Suprapubic skin (tissue), 4 donors: ENCODE data around the gene RSF1. TPM values are rescaled to one million over a fixed set of nuclear protein-coding genes. Genes with fewer than 3 reads are reported as not detected.

ENCODE experiments used
- DNase-seq, 2 donors: peaks; one replicate each; pipeline ENCODE4 v3.0.0-alpha.2; 2019; ENCODE audit warnings: low spot score in 2 of 2
- H3K27ac ChIP-seq: fragments of 200-600 bp; sonication (generic); one replicate; pipeline ENCODE4 v1.5.1; 2019
- H3K27me3 ChIP-seq: fragments of 200-600 bp; sonication (generic); one replicate; pipeline ENCODE4 v1.5.1; 2019
- H3K36me3 ChIP-seq: fragments of 200-600 bp; sonication (generic); one replicate; pipeline ENCODE4 v1.5.1; 2019
- H3K4me1 ChIP-seq: fragments of 200-600 bp; sonication (generic); one replicate; pipeline ENCODE4 v1.5.1; 2019
- H3K4me3 ChIP-seq: fragments of 200-600 bp; sonication (generic); one replicate; pipeline ENCODE4 v1.5.1; 2019; ENCODE audit warnings: mild to moderate bottlenecking
- H3K9me3 ChIP-seq: fragments of 200-600 bp; sonication (generic); one replicate; pipeline ENCODE4 v1.5.1; 2019
- CTCF ChIP-seq, 2 donors: fragments of 200-600 bp in 1 of 2; fragments of 450-650 bp in 1 of 2; sonication (generic) in 1 of 2; IDR thresholded peaks; one replicate each; pipeline ENCODE4 v1.5.1; 2016 to 2019; ENCODE audit warnings: antibody characterized with exemption in 2 of 2, mild to moderate bottlenecking in 1 of 2, moderate library complexity in 1 of 2
- EP300 ChIP-seq: sonication (generic); formaldehyde crosslinking; IDR thresholded peaks from one replicate; pipeline ENCODE4 v1.6.1; 2017; ENCODE audit warnings: antibody characterized with exemption
- POLR2A ChIP-seq, 2 donors: fragments of 450-650 bp; IDR thresholded peaks; one replicate each; pipeline ENCODE4 v1.6.1; 2017; ENCODE audit warnings: antibody characterized with exemption in 2 of 2, mild to moderate bottlenecking in 2 of 2, moderate library complexity in 2 of 2
- POLR2AphosphoS5 ChIP-seq, 3 donors: sonication (generic); formaldehyde crosslinking; IDR thresholded peaks; one replicate each; pipeline ENCODE4 v1.6.1; 2017; ENCODE audit warnings: antibody characterized with exemption in 3 of 3
- WGBS: methylation state at CpG from one replicate; pipeline ENCODE4 v1.1.5; 2018; 5-methylcytosine and 5-hydroxymethylcytosine counted together
- total RNA-seq, 4 donors: library from RNA; depleted of rRNA; stranded (reverse); fragments of >200 nt; gene quantifications; one replicate each; pipeline ENCODE4 v1.1.0, GENCODE V29; 2016

Gene RSF1
- total RNA-seq, 4 donors from 2014 or later: 27.5 to 121 (median 45.5) TPM

GRCh38 chr11:77736473-77736872 lies 84.0 kb downstream of the RSF1 start:
- TF ChIP-seq POLR2AphosphoS5 (IDR thresholded peaks at IDR 0.05) (no peak), POLR2A (IDR thresholded peaks at IDR 0.05) (no peak), CTCF (IDR thresholded peaks at IDR 0.05) (no peak), EP300 (no peak)
- 91% methylated on average over 2 of the region's 2 CpGs for WGBS
- peaks cover 5% of the 10 kb centered on the region for H3K9me3 ChIP-seq
- no peaks in the 10 kb centered on the region for H3K27me3 ChIP-seq
- no peak for DNase-seq
- H3K27ac ChIP-seq: no peak overlapping the region
- no peak overlapping the region for H3K4me3 ChIP-seq
- peaks cover 50% of the 10 kb centered on the region for H3K36me3 ChIP-seq
- no peaks in the 10 kb centered on the region for H3K4me1 ChIP-seq

GRCh38 chr11:77734890-77735289 lies 85.6 kb downstream of the RSF1 start:
- H3K27me3 ChIP-seq: no peaks in the 10 kb centered on the region
- no peak overlapping the region for H3K4me3 ChIP-seq
- TF ChIP-seq POLR2A (IDR thresholded peaks at IDR 0.05): no peak
- no peak for TF ChIP-seq CTCF (IDR thresholded peaks at IDR 0.05)
- TF ChIP-seq POLR2AphosphoS5 (IDR thresholded peaks at IDR 0.05): no peak
- peaks cover 50% of the 10 kb centered on the region for H3K36me3 ChIP-seq
- no peak for DNase-seq
- 97% methylated on average over 26 of the region's 26 CpGs for WGBS
- H3K4me1 ChIP-seq: no peaks in the 10 kb centered on the region
- peaks cover 12% of the 10 kb centered on the region for H3K9me3 ChIP-seq
- no peak overlapping the region for H3K27ac ChIP-seq

- peaks cover 26% of the 10 kb centered on the region for H3K36me3 ChIP-seq
Observed at GRCh38 chr11:77732143-77732542, 88.4 kb downstream of the RSF1 start.

GRCh38 chr11:77730789-77731188 lies 89.7 kb downstream of the RSF1 start:
- no peak overlapping the region for H3K4me3 ChIP-seq
- H3K4me1 ChIP-seq: no peaks in the 10 kb centered on the region
- H3K27ac ChIP-seq: no peak overlapping the region
- DNase-seq: no peak
- no peak for TF ChIP-seq EP300
- no peak for TF ChIP-seq POLR2A (IDR thresholded peaks at IDR 0.05)
- TF ChIP-seq CTCF (IDR thresholded peaks at IDR 0.05): no peak
- no peak for TF ChIP-seq POLR2AphosphoS5 (IDR thresholded peaks at IDR 0.05)
- peaks cover 24% of the 10 kb centered on the region for H3K36me3 ChIP-seq
- WGBS: 98% methylated on average over 3 of the region's 3 CpGs
- H3K9me3 ChIP-seq: peaks cover 12% of the 10 kb centered on the region
- H3K27me3 ChIP-seq: no peaks in the 10 kb centered on the region

More at GRCh38 chr11:77732143-77732542, 88.4 kb downstream of the RSF1 start:
- no peaks in the 10 kb centered on the region for H3K27me3 ChIP-seq
- no peaks in the 10 kb centered on the region for H3K4me1 ChIP-seq
- H3K9me3 ChIP-seq: peaks cover 12% of the 10 kb centered on the region
- TF ChIP-seq EP300 (no peak), POLR2A (IDR thresholded peaks at IDR 0.05) (no peak), CTCF (IDR thresholded peaks at IDR 0.05) (no peak), POLR2AphosphoS5 (IDR thresholded peaks at IDR 0.05) (no peak)
- H3K4me3 ChIP-seq: no peak overlapping the region
- no peak for DNase-seq
- H3K27ac ChIP-seq: no peak overlapping the region
- 94% methylated on average over 2 of the region's 2 CpGs for WGBS

- Histone ChIP-seq H3K36me3 (peaks cover 27% of the 10 kb centered on the region), H3K27me3 (no peaks in the 10 kb centered on the region), H3K4me1 (no peaks in the 10 kb centered on the region), H3K27ac (no peak overlapping the region), H3K9me3 (peaks cover 12% of the 10 kb centered on the region), H3K4me3 (no peak overlapping the region)
- 93% methylated on average over 2 of the region's 2 CpGs for WGBS
- DNase-seq: no peak
- no peak for TF ChIP-seq POLR2AphosphoS5 (IDR thresholded peaks at IDR 0.05)
- no peak for TF ChIP-seq POLR2A (IDR thresholded peaks at IDR 0.05)
- no peak for TF ChIP-seq CTCF (IDR thresholded peaks at IDR 0.05)
- no peak for TF ChIP-seq EP300
Observed at GRCh38 chr11:77729063-77729462, 91.5 kb downstream of the RSF1 start.
